K562 (cell line): ENCODE data around the gene PCMTD2. TPM values are rescaled to one million over a fixed set of nuclear protein-coding genes. Genes with fewer than 3 reads are reported as not detected.

ENCODE experiments used
- CTCFL ChIP-seq: IDR thresholded peaks from 2 replicates; pipeline ENCODE4 v1.6.1; 2011; ENCODE audit warnings: borderline replicate concordance, low read depth, mild to moderate bottlenecking, moderate library complexity, low read length; ENCODE audit not compliant: insufficient read depth, poor library complexity, severe bottlenecking
- SRSF1 ChIP-seq: fragments of 200-400 bp; formaldehyde crosslinking; IDR thresholded peaks from 2 replicates; pipeline ENCODE4 v1.6.1; 2017; ENCODE audit warnings: mild to moderate bottlenecking, low read depth, low read length, moderate library complexity
- ZNF583 ChIP-seq: fragments of 250-450 bp; sonication (Bioruptor Pico); IDR thresholded peaks from 2 replicates; pipeline ENCODE4 v1.4.0; 2020
- polyA plus RNA-seq, 8 experiments: library from polyadenylated mRNA; depleted of rRNA in 4 of 8; stranded (reverse) in 5 of 8; unstranded in 3 of 8; fragments of >200 nt; fragmentation: Nextera tagmentation in 2 of 8; fragmentation: Illumina TruSeq in 1 of 8; extraction: Ambion mirVana in 2 of 8; extraction: Trizol in 1 of 8; gene quantifications; 2 replicates each; pipeline versions ENCODE4 v1.2.1 to v1.2.3, GENCODE V29; 2011 to 2014; ENCODE audit warnings: inconsistent platforms in 1 of 8, missing spikeins in 1 of 8
- total RNA-seq, 7 experiments: library from RNA; depleted of rRNA in 6 of 7; stranded (reverse); fragments of >200 nt in 6 of 7; fragmentation: Illumina TruSeq in 2 of 7; extraction: Trizol in 2 of 7; gene quantifications; 2 replicates each; pipeline versions ENCODE4 v1.2.1 to v1.2.3, GENCODE V29; 2011 to 2021; ENCODE audit warnings: low replicate concordance in 1 of 7
- TF ChIP-seq, protein P1 (sequence below): fragments of 200-600 bp; sonication (generic); IDR thresholded peaks from one replicate; pipeline ENCODE4 v1.6.1; 2012; ENCODE audit warnings: mild to moderate bottlenecking, low read depth, low read length, inconsistent platforms
- TF ChIP-seq, protein P2 (sequence below): sonication (generic); formaldehyde crosslinking; IDR thresholded peaks from 2 replicates; pipeline ENCODE4 v1.8.0; 2022; ENCODE audit warnings: missing genetic modification reagents, mild to moderate bottlenecking, moderate library complexity, borderline replicate concordance
- TF ChIP-seq, protein P3 (sequence below): fragments of 450-650 bp; IDR thresholded peaks from 2 replicates; pipeline ENCODE4 v1.6.1; 2016

The PCMTD2 gene
- total and polyA plus RNA-seq, 9 of the 15 experiments (the other 6 are each of a cell fraction or from before 2014, with no cell fraction given): 11.3 to 49.3 (median 28.4) TPM

- TF ChIP-seq, protein P1, sequence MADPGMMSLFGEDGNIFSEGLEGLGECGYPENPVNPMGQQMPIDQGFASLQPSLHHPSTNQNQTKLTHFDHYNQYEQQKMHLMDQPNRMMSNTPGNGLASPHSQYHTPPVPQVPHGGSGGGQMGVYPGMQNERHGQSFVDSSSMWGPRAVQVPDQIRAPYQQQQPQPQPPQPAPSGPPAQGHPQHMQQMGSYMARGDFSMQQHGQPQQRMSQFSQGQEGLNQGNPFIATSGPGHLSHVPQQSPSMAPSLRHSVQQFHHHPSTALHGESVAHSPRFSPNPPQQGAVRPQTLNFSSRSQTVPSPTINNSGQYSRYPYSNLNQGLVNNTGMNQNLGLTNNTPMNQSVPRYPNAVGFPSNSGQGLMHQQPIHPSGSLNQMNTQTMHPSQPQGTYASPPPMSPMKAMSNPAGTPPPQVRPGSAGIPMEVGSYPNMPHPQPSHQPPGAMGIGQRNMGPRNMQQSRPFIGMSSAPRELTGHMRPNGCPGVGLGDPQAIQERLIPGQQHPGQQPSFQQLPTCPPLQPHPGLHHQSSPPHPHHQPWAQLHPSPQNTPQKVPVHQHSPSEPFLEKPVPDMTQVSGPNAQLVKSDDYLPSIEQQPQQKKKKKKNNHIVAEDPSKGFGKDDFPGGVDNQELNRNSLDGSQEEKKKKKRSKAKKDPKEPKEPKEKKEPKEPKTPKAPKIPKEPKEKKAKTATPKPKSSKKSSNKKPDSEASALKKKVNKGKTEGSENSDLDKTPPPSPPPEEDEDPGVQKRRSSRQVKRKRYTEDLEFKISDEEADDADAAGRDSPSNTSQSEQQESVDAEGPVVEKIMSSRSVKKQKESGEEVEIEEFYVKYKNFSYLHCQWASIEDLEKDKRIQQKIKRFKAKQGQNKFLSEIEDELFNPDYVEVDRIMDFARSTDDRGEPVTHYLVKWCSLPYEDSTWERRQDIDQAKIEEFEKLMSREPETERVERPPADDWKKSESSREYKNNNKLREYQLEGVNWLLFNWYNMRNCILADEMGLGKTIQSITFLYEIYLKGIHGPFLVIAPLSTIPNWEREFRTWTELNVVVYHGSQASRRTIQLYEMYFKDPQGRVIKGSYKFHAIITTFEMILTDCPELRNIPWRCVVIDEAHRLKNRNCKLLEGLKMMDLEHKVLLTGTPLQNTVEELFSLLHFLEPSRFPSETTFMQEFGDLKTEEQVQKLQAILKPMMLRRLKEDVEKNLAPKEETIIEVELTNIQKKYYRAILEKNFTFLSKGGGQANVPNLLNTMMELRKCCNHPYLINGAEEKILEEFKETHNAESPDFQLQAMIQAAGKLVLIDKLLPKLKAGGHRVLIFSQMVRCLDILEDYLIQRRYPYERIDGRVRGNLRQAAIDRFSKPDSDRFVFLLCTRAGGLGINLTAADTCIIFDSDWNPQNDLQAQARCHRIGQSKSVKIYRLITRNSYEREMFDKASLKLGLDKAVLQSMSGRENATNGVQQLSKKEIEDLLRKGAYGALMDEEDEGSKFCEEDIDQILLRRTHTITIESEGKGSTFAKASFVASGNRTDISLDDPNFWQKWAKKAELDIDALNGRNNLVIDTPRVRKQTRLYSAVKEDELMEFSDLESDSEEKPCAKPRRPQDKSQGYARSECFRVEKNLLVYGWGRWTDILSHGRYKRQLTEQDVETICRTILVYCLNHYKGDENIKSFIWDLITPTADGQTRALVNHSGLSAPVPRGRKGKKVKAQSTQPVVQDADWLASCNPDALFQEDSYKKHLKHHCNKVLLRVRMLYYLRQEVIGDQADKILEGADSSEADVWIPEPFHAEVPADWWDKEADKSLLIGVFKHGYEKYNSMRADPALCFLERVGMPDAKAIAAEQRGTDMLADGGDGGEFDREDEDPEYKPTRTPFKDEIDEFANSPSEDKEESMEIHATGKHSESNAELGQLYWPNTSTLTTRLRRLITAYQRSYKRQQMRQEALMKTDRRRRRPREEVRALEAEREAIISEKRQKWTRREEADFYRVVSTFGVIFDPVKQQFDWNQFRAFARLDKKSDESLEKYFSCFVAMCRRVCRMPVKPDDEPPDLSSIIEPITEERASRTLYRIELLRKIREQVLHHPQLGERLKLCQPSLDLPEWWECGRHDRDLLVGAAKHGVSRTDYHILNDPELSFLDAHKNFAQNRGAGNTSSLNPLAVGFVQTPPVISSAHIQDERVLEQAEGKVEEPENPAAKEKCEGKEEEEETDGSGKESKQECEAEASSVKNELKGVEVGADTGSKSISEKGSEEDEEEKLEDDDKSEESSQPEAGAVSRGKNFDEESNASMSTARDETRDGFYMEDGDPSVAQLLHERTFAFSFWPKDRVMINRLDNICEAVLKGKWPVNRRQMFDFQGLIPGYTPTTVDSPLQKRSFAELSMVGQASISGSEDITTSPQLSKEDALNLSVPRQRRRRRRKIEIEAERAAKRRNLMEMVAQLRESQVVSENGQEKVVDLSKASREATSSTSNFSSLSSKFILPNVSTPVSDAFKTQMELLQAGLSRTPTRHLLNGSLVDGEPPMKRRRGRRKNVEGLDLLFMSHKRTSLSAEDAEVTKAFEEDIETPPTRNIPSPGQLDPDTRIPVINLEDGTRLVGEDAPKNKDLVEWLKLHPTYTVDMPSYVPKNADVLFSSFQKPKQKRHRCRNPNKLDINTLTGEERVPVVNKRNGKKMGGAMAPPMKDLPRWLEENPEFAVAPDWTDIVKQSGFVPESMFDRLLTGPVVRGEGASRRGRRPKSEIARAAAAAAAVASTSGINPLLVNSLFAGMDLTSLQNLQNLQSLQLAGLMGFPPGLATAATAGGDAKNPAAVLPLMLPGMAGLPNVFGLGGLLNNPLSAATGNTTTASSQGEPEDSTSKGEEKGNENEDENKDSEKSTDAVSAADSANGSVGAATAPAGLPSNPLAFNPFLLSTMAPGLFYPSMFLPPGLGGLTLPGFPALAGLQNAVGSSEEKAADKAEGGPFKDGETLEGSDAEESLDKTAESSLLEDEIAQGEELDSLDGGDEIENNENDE: no peak
- TF ChIP-seq, protein P2, sequence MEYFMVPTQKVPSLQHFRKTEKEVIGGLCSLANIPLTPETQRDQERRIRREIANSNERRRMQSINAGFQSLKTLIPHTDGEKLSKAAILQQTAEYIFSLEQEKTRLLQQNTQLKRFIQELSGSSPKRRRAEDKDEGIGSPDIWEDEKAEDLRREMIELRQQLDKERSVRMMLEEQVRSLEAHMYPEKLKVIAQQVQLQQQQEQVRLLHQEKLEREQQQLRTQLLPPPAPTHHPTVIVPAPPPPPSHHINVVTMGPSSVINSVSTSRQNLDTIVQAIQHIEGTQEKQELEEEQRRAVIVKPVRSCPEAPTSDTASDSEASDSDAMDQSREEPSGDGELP: peak; percentile 77; the same call in 1 of the 2 replicates
- TF ChIP-seq ZNF583 (no peak), CTCFL (peak; percentile 40), SRSF1 (no peak)
- TF ChIP-seq, protein P3, sequence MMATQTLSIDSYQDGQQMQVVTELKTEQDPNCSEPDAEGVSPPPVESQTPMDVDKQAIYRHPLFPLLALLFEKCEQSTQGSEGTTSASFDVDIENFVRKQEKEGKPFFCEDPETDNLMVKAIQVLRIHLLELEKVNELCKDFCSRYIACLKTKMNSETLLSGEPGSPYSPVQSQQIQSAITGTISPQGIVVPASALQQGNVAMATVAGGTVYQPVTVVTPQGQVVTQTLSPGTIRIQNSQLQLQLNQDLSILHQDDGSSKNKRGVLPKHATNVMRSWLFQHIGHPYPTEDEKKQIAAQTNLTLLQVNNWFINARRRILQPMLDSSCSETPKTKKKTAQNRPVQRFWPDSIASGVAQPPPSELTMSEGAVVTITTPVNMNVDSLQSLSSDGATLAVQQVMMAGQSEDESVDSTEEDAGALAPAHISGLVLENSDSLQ: no peak
These were observed at the start of gene PCMTD2 (continued) for GRCh38 chr20:64255361-64256281.
